Aorta (tissue), 5 donors: Measurements from ENCODE around the gene ATP5ME. TPM values are rescaled to one million over a fixed set of nuclear protein-coding genes. Genes with fewer than 3 reads are reported as not detected.
"Not testable (repeated sequence)": the region's sequence is repeated elsewhere in the genome, so short reads cannot be mapped to it uniquely, and the experiment has no call there.

Experiments
- ATAC-seq: fragments of 200-7000 bp; cut with Tn5 transposase; one replicate; pipeline ENCODE4 v1.9.1; 2022; ENCODE audit warnings: moderate library complexity; ENCODE audit not compliant: low FRiP score
- DNase-seq, 2 donors: peaks; one replicate each; pipeline ENCODE4 v3.0.0-alpha.2; 2020
- H3K27ac ChIP-seq, 2 donors: one replicate each; pipeline ENCODE4 v1.5.1; 2013; ENCODE audit warnings: low read length in 2 of 2, mild to moderate bottlenecking in 2 of 2, moderate library complexity in 2 of 2, control low read depth in 1 of 2, inconsistent platforms in 1 of 2, low read depth in 1 of 2
- H3K27me3 ChIP-seq, 2 donors: one replicate each; pipeline ENCODE4 v1.6.1; 2013; ENCODE audit warnings: control low read depth in 1 of 2, low read length in 1 of 2, mild to moderate bottlenecking in 1 of 2, moderate library complexity in 1 of 2; ENCODE audit not compliant: insufficient read depth in 2 of 2, control insufficient read depth in 1 of 2
- H3K36me3 ChIP-seq, 2 donors: one replicate each; pipeline ENCODE4 v1.6.1; 2013; ENCODE audit warnings: control low read depth in 1 of 2, low read length in 1 of 2, mild to moderate bottlenecking in 1 of 2; ENCODE audit not compliant: insufficient read depth in 2 of 2, control insufficient read depth in 1 of 2
- H3K4me1 ChIP-seq, 2 donors: one replicate each; pipeline ENCODE4 v1.6.1; 2013; ENCODE audit warnings: low read length in 2 of 2, control low read depth in 1 of 2, mild to moderate bottlenecking in 1 of 2, moderate library complexity in 1 of 2; ENCODE audit not compliant: insufficient read depth in 2 of 2, control insufficient read depth in 1 of 2
- H3K4me3 ChIP-seq, 2 donors: one replicate each; pipeline ENCODE4 v1.5.1; 2013; ENCODE audit warnings: low read length in 2 of 2, control low read depth in 1 of 2, mild to moderate bottlenecking in 1 of 2
- H3K9me3 ChIP-seq: one replicate; pipeline ENCODE4 v1.6.1; 2013; ENCODE audit warnings: mild to moderate bottlenecking, low read length; ENCODE audit not compliant: control insufficient read depth
- WGBS, 2 donors: extraction: QIAGEN DNeasy Blood & Tissue Kit; methylation state at CpG; one replicate each; pipeline ENCODE4 v1.1.7; 2013; 5-methylcytosine and 5-hydroxymethylcytosine counted together
- intact Hi-C, 2 donors: fragments of 100-400 bp; cut with DNase I; formaldehyde crosslinking; loops; one replicate each; pipeline versions ENCODE4 v1.14.2 to v1.15.0; 2022
- polyA plus RNA-seq, 2 donors: library from polyadenylated mRNA; stranded (reverse); fragments of 200-250 nt; gene quantifications; one replicate each; pipeline ENCODE4 v1.2.3, GENCODE V29; 2013
- total RNA-seq, 2 donors: library from RNA; stranded (reverse); fragmentation: NEBNext Ultra II Directional; extraction: Animal tissue kit (Norgen Biotek cat#: 25700); gene quantifications; one replicate each; pipeline ENCODE4 v1.2.1, GENCODE V29; 2021
- donor health status: healthy with polysubstance abuse.
- donor health status: Bipolar disorder and iron deficiency.
- donor health status: DM: no; HTN: no; CAD: no.
- donor health status: DM: no; HTN: no; CAD: no.
- donor health status: DM: yes; HTN: yes; CAD: no.

Gene ATP5ME
- total and polyA plus RNA-seq, 4 donors = 152 to 599 (median 327) TPM

DNA sequence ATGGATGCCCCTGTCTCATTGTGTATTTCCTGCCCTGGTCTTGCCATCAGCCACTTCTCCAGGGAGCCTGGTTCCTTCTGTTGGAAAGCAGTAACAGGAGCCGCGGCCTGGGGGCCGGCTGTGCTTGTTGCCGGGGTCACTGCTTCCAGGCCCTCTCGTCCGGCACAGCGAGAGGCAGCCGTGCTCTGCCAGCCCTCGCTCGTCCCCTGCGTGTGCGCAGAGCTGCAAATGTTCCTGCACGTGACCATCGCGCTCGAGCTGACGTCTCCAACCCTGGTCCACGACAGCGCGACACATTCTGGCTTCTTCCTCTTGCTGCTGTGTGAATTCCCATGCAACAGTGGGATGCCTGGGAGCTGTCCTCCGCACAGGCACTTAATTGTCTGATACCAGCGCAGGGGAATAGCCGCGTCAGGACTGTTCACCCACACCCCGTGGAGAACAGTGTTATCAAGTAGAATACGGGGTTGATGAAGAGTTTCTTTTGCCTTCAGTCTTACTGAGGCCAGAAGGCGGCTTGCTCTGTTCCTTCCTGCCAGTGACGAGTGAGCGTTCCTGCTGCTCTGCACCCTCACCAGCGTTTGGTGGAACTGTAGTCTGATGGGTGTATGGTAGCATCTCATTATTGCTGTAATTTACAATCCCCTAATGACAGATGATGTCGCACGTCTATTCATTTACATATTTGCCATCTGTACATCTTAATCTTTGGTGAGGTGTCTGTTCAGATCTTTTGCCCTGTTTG, 36.4 kb downstream of the ATP5ME start:
- 47 to 56% methylated on average over 32 of the region's 32 CpGs for WGBS, 2 donors
- Histone ChIP-seq H3K27me3 (no peaks in the 10 kb centered on the region), H3K4me3 (no peak overlapping the region), H3K36me3 (no peaks in the 10 kb centered on the region), H3K9me3 (no peaks in the 10 kb centered on the region), H3K27ac (no peak overlapping the region), H3K4me1 (no peaks in the 10 kb centered on the region)
- peak; percentile 32 to 63 for DNase-seq
- no peak for ATAC-seq
- intact Hi-C loops = no loop called here

DNA sequence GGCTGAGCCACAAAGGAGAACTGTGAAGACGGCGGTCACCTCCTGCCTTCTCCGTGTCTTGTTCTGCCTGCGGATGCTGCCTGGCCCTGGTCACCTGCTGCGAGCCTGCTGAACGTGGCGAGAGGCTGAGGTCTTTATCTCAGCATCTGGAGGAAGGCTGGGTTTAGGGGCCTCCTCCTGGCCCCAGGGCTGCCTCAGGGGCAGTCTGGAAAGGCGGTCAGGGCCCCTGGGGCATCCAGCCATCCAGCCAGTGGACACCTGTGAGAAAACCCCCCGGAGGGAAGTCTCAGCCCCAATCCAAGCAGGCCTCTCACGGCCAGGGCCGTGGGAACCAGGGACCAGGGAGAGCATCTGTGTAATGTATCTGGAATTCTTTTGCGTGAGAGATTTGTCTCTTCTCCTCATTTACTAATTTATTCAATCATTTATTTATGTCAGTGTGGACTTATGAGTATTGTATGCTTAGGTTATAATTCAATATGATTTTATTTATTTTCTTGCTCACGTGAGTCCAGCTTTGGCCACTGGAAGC, 37.4 kb downstream of the ATP5ME start:
- Histone ChIP-seq H3K9me3 (peaks cover 3% of the 10 kb centered on the region), H3K36me3 (no peaks in the 10 kb centered on the region), H3K27ac (no peak overlapping the region), H3K27me3 (no peaks in the 10 kb centered on the region), H3K4me3 (no peak overlapping the region), H3K4me1 (no peaks in the 10 kb centered on the region)
- WGBS, 2 donors = 56 to 61% methylated on average over 13 of the region's 13 CpGs
- DNase-seq = peak; percentile 17 to 48
- intact Hi-C loops = no loop called here
- ATAC-seq = no peak

DNA sequence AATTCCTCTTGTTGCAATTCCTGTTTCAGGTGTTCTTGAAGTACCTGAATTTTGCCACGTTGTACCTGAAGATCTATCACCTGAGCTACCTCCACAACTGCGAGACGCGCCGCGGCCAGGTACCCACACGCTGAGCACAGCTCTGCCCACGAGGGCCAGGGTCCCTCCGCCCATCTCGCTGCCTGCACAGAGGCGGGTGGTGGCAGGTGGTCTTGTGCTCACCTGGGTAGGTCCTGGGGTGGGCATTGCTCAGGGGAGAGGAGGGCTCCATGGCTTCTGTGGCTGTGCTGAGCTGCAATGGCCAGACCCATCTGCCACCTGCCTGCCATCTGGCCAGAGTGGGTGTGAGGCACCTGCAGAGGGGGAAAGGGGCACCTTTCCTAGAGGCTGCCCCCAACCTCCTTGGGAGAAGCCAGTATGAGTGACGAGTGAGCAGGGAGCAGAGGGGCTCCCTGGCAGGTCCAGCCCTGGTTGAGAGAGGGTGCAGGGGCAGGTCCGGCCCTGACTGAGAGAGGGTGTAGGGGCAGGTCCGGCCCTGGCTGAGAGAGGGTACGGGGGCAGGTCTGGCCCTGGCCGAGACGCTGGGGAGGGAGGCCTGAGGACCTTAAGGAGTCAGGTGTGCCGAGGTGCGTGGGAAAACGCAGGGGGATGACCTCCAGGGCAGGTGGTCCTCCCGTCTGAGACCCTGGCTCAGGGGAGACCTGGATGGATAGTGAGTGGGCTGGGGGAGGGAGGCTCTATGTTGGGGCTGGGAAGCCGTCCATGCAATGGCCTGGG, 38.0 kb downstream of the ATP5ME start:
- no peaks in the 10 kb centered on the region for H3K27me3 ChIP-seq
- peaks cover 3% of the 10 kb centered on the region for H3K9me3 ChIP-seq
- no peak for ATAC-seq
- H3K4me1 ChIP-seq = no peaks in the 10 kb centered on the region
- H3K27ac ChIP-seq = no peak overlapping the region
- no peaks in the 10 kb centered on the region for H3K36me3 ChIP-seq
- WGBS, 2 donors = 84 to 87% methylated on average over 20 to 22 of the region's 22 CpGs
- H3K4me3 ChIP-seq = no peak overlapping the region
- peak; percentile 35 to 66 for DNase-seq
- intact Hi-C loops = no loop called here

DNA sequence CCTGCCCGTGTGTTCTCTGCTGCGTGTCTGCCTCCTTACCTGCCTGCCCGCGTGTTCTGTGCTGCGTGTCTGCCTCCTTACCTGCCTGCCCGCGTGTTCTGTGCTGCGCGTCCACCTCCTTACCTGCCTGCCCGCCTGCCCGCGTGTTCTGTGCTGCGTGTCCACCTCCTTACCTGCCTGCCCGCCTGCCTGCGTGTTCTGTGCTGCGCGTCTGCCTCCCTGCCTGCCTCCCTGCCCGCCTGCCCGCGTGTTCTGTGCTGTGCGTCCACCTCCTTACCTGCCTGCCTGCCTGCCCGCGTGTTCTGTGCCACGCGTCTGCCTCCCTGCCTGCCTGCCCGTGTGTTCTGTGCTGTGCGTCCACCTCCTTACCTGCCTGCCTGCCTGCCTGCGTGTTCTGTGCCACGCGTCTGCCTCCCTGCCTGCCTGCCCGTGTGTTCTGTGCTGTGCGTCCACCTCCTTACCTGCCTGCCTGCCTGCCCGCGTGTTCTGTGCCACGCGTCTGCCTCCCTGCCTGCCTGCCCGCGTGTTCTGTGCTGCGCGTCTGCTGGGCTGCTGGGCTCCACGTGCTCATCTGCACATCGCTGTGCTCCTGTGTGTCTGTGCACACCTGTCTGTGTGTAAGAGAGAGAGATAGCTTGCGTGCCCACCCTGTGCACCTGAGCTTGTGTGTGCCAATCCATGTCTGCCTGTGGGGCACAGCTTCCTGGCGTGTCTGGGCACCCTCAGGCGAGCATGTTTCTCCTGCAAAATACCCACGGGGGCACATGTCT, 38.8 kb downstream of the ATP5ME start:
- ATAC-seq, intact Hi-C loops, H3K4me1 ChIP-seq, H3K27me3 ChIP-seq, H3K9me3 ChIP-seq, H3K27ac ChIP-seq, H3K36me3 ChIP-seq, H3K4me3 ChIP-seq: not testable (repeated sequence)
- 91 to 93% methylated on average over 41 to 46 of the region's 46 CpGs for WGBS, 2 donors
- DNase-seq = peak; percentile 11 to 45

DNA sequence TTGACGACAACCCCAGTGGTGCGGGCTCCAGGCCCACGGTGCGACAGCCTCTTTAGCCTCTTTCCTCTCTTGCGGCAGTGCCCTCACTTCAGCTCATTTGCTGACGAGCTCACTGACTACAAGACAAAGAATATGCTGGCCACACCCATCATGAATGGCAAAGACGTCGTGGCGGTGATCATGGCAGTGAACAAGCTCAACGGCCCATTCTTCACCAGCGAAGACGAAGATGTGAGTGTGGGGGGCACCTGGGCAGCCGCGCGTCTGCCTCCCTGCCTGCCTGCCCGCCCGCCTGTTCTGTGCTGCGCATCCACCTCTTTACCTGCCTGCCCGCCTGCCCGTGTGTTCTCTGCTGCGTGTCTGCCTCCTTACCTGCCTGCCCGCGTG, 39.5 kb downstream of the ATP5ME start:
- WGBS, 2 donors = 74 to 80% methylated on average over 17 to 23 of the region's 23 CpGs
- intact Hi-C loops = no loop called here
- H3K36me3 ChIP-seq = no peaks in the 10 kb centered on the region

DNA sequence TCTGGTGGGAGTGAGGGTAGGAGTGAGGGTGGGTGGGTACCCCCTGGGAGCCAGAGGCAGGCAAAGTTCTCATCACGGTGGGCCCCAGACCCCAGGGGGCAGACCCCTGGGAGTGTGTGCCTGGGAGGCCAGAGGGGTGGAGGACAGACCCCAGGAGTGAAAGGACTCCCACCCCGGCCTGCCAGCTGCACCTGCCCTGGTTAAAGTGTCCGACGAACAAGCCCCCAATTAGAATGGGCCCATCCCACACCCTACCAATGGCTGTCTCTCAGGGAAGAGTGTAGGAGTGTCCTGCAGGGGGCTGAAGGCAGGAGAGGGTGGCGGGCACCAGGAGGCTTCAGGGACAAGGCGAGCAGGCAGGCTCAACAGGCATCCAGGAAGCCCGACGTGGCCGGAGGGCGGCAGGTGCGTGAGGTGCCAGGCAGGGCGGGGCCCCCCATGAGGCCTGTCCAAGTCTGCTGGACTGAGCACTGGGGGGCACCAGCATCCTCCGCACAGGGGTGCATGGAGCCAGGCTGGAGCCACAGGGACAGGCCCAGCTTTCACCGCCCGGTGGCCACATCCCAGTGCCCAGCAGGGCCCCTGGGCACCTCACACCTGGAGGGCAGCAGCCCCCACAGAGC, 40.0 kb downstream of the ATP5ME start:
- intact Hi-C loops = no loop called here
- Histone ChIP-seq H3K4me1 (no peaks in the 10 kb centered on the region), H3K9me3 (peaks cover 3% of the 10 kb centered on the region), H3K27me3 (no peaks in the 10 kb centered on the region), H3K4me3 (no peak overlapping the region), H3K36me3 (no peaks in the 10 kb centered on the region), H3K27ac (no peak overlapping the region)
- 71 to 76% methylated on average over 15 of the region's 15 CpGs for WGBS, 2 donors
- ATAC-seq (no peak), DNase-seq (peak; percentile 29 to 45)

More for the DNA sequence above, 39.5 kb downstream of the ATP5ME start:
- no peaks in the 10 kb centered on the region for H3K4me1 ChIP-seq
- peaks cover 3% of the 10 kb centered on the region for H3K9me3 ChIP-seq
- DNase-seq = peak; percentile 27 to 50
- no peak overlapping the region for H3K27ac ChIP-seq
- H3K4me3 ChIP-seq = no peak overlapping the region
- H3K27me3 ChIP-seq = no peaks in the 10 kb centered on the region
- no peak for ATAC-seq

DNA sequence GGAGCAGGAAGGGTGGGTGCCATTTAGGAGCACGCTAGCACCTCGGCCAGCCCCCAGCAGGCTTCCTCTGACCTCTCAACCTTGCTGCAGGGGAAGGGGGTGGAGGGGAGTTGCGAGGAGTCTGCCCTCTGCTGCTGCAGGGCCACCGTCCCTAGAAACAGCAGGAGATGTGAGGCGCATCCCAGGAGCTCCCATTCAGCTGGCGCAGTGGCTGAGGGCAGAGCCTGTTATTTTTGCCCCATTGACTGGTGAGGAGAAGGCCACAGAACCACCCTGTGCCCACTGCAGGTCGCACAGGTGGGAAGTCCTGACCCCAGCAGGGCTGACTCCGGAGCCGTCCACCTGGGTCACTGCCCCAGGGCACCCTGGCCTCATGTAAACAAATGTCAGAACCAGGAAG, 40.7 kb downstream of the ATP5ME start:
- H3K36me3 ChIP-seq = no peaks in the 10 kb centered on the region
- H3K27me3 ChIP-seq = no peaks in the 10 kb centered on the region
- H3K27ac ChIP-seq = no peak overlapping the region
- intact Hi-C loops = no loop called here
- ATAC-seq (no peak), DNase-seq (peak; percentile 26 to 45)
- peaks cover 3% of the 10 kb centered on the region for H3K9me3 ChIP-seq
- no peak overlapping the region for H3K4me3 ChIP-seq
- WGBS, 2 donors = 45 to 55% methylated on average over 9 of the region's 9 CpGs
- H3K4me1 ChIP-seq = no peaks in the 10 kb centered on the region

DNA sequence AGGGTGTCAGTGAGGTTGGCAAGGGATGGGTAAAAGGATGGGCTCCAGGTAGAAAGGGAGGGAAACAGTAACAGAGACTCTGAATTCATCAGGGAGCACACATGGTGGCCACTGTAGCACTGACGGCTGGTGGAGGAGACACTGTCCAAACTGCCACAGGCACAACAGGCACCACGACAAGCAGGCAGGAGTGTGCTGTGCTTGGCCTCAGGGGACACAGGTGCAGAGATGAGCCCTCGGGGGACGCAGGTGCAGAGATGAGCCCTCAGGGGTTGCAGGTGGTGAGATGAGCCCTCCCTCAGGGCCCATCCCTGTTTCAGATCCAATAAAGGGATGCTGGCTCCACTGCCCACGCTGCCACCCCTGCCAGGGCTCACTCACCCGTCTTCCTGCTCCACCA, 41.1 kb downstream of the ATP5ME start:
- Histone ChIP-seq H3K4me1 (no peaks in the 10 kb centered on the region), H3K27me3 (no peaks in the 10 kb centered on the region), H3K27ac (no peak overlapping the region), H3K4me3 (no peak overlapping the region), H3K9me3 (peaks cover 3% of the 10 kb centered on the region), H3K36me3 (no peaks in the 10 kb centered on the region)
- WGBS, 2 donors = 90 to 91% methylated on average over 6 of the region's 6 CpGs
- intact Hi-C loops = no loop called here
- DNase-seq (peak; percentile 15 to 42), ATAC-seq (no peak)
